BLaER1 treated with 17β-estradiol and CSF1 and Interleukin-3, amounts not matched to agents 10 nM and 100 nM (cell line): Measurements from ENCODE around the gene MSI2.

Source experiments
- H3K27ac ChIP-seq, 11 experiments: shearing (Covaris generic); formaldehyde crosslinking; 2 replicates each; pipeline ENCODE4 v1.8.1; 2022
- H3K27me3 ChIP-seq, 11 experiments: shearing (Covaris generic); formaldehyde crosslinking; 2 replicates each; pipeline ENCODE4 v1.8.1; 2022
- H3K36me3 ChIP-seq, 11 experiments: shearing (Covaris generic); formaldehyde crosslinking; 2 replicates each; pipeline ENCODE4 v1.8.1; 2022
- H3K4me1 ChIP-seq, 10 experiments: shearing (Covaris generic); formaldehyde crosslinking; 2 replicates each; pipeline ENCODE4 v1.8.1; 2022
- H3K4me2 ChIP-seq, 11 experiments: shearing (Covaris generic); formaldehyde crosslinking; 2 replicates each; pipeline ENCODE4 v1.8.1; 2022
- H3K4me3 ChIP-seq, 10 experiments: shearing (Covaris generic); formaldehyde crosslinking; 2 replicates each; pipeline ENCODE4 v1.8.1; 2022
- H3K9ac ChIP-seq, 11 experiments: shearing (Covaris generic); formaldehyde crosslinking; 2 replicates each; pipeline ENCODE4 v1.8.1; 2022
- H3K9me3 ChIP-seq, 11 experiments: shearing (Covaris generic); formaldehyde crosslinking; replicated peaks in 1 of 11; 2 replicates each; pipeline ENCODE4 v1.8.1; 2022
- H4K20me1 ChIP-seq, 11 experiments: shearing (Covaris generic); formaldehyde crosslinking; 2 replicates each; pipeline ENCODE4 v1.8.1; 2022
- Cebpa-rat ChIP-seq, 11 experiments: shearing (Covaris generic); IDR thresholded peaks; 2 replicates each; pipeline ENCODE4 v1.8.1; 2022

Gene MSI2

GRCh38 chr17:57384219-57384618 is 127.9 kb downstream of the MSI2 start:
- peaks cover 36 to 77% (median 58%) of the 10 kb centered on the region in 11 experiments for H3K9me3 ChIP-seq
- H3K4me1 ChIP-seq = peaks cover 6 to 14% (median 11%) of the 10 kb centered on the region in 10 experiments; a peak in 19 of 20 replicates
- no peak overlapping the region for H3K4me2 ChIP-seq
- no peaks in the 10 kb centered on the region for H3K27me3 ChIP-seq
- H3K4me3 ChIP-seq = no peak overlapping the region
- no peak for TF ChIP-seq Cebpa-rat (IDR thresholded peaks at IDR 0.05)
- H4K20me1 ChIP-seq = peaks cover 0 to 62% (median 0%) of the 10 kb centered on the region in 11 experiments; a peak in 3 of 22 replicates
- H3K36me3 ChIP-seq = peaks cover 0 to 98% (median 84%) of the 10 kb centered on the region in 11 experiments; a peak in 18 of 22 replicates
- H3K9ac ChIP-seq = no peak overlapping the region
- H3K27ac ChIP-seq = no peak overlapping the region

- peaks cover 0 to 100% (median 92%) of the 10 kb centered on the region in 11 experiments; a peak in 19 of 22 replicates for H3K36me3 ChIP-seq
- no peak overlapping the region for H3K9ac ChIP-seq
- no peak overlapping the region for H3K4me3 ChIP-seq
- TF ChIP-seq Cebpa-rat (IDR thresholded peaks at IDR 0.05) = no peak
- H4K20me1 ChIP-seq = peaks cover 0 to 59% (median 0%) of the 10 kb centered on the region in 11 experiments; a peak in 3 of 22 replicates
- peaks cover 36 to 92% (median 76%) of the 10 kb centered on the region in 11 experiments for H3K9me3 ChIP-seq
- H3K4me2 ChIP-seq = no peak overlapping the region
- no peak overlapping the region for H3K27ac ChIP-seq
- no peaks in the 10 kb centered on the region for H3K27me3 ChIP-seq
- H3K4me1 ChIP-seq = no peaks in the 10 kb centered on the region; a peak in 1 of 20 replicates
Observed at GRCh38 chr17:57385975-57386374, 129.7 kb downstream of the MSI2 start.

GRCh38 chr17:57387575-57387974 is 131.3 kb downstream of the MSI2 start:
- Histone ChIP-seq H3K4me3 (no peak overlapping the region), H3K4me1 (no peaks in the 10 kb centered on the region; a peak in 1 of 20 replicates), H3K9ac (no peak overlapping the region), H4K20me1 (peaks cover 0 to 50% (median 0%) of the 10 kb centered on the region in 11 experiments; a peak in 3 of 22 replicates), H3K27me3 (no peaks in the 10 kb centered on the region), H3K27ac (no peak overlapping the region), H3K36me3 (peaks cover 0 to 100% (median 92%) of the 10 kb centered on the region in 11 experiments; a peak in 20 of 22 replicates), H3K4me2 (no peak overlapping the region), H3K9me3 (peaks cover 48 to 100% (median 91%) of the 10 kb centered on the region in 11 experiments)
- TF ChIP-seq Cebpa-rat (IDR thresholded peaks at IDR 0.05) = no peak

- Histone ChIP-seq H4K20me1 (peaks cover 0 to 50% (median 0%) of the 10 kb centered on the region in 11 experiments; a peak in 3 of 22 replicates), H3K9ac (no peak overlapping the region), H3K27me3 (no peaks in the 10 kb centered on the region), H3K36me3 (peaks cover 5 to 100% (median 92%) of the 10 kb centered on the region in 11 experiments; a peak in 21 of 22 replicates), H3K4me3 (no peak overlapping the region), H3K4me1 (no peaks in the 10 kb centered on the region), H3K27ac (no peak overlapping the region), H3K4me2 (no peak overlapping the region), H3K9me3 (peaks cover 55 to 100% (median 92%) of the 10 kb centered on the region in 11 experiments)
- no peak for TF ChIP-seq Cebpa-rat (IDR thresholded peaks at IDR 0.05)
Observed at GRCh38 chr17:57388131-57388725, 131.9 kb downstream of the MSI2 start.

GRCh38 chr17:57389473-57389872 is 133.2 kb downstream of the MSI2 start:
- no peak for TF ChIP-seq Cebpa-rat (IDR thresholded peaks at IDR 0.05)
- Histone ChIP-seq H4K20me1 (peaks cover 0 to 56% (median 0%) of the 10 kb centered on the region in 11 experiments; a peak in 4 of 22 replicates), H3K27ac (no peak overlapping the region), H3K9me3 (peaks cover 55 to 97% (median 89%) of the 10 kb centered on the region in 11 experiments), H3K4me2 (no peak overlapping the region), H3K36me3 (peaks cover 7 to 100% (median 95%) of the 10 kb centered on the region in 11 experiments; a peak in 21 of 22 replicates), H3K27me3 (no peaks in the 10 kb centered on the region; a peak in 1 of 22 replicates), H3K4me3 (no peak overlapping the region), H3K4me1 (no peaks in the 10 kb centered on the region; a peak in 1 of 20 replicates), H3K9ac (no peak overlapping the region)

GRCh38 chr17:57391076-57391825 is 134.9 kb downstream of the MSI2 start:
- Histone ChIP-seq H3K36me3 (peaks cover 7 to 100% (median 91%) of the 10 kb centered on the region in 11 experiments; a peak in 21 of 22 replicates), H3K9ac (no peak overlapping the region), H3K27ac (no peak overlapping the region), H3K4me3 (no peak overlapping the region), H3K27me3 (no peaks in the 10 kb centered on the region; a peak in 1 of 22 replicates), H4K20me1 (peaks cover 0 to 63% (median 0%) of the 10 kb centered on the region in 11 experiments; a peak in 6 of 22 replicates), H3K9me3 (peaks cover 50 to 81% (median 74%) of the 10 kb centered on the region in 11 experiments), H3K4me1 (peaks cover 0 to 8% (median 0%) of the 10 kb centered on the region in 10 experiments; a peak in 1 of 20 replicates), H3K4me2 (no peak overlapping the region)
- TF ChIP-seq Cebpa-rat (IDR thresholded peaks at IDR 0.05) = no peak

GRCh38 chr17:57391857-57392471 is 135.6 kb downstream of the MSI2 start:
- peaks cover 0 to 8% (median 0%) of the 10 kb centered on the region in 10 experiments; a peak in 1 of 20 replicates for H3K4me1 ChIP-seq
- H3K4me2 ChIP-seq = no peak overlapping the region
- H4K20me1 ChIP-seq = peaks cover 0 to 63% (median 0%) of the 10 kb centered on the region in 11 experiments; a peak in 6 of 22 replicates
- peaks cover 7 to 100% (median 89%) of the 10 kb centered on the region in 11 experiments; a peak in 21 of 22 replicates for H3K36me3 ChIP-seq
- TF ChIP-seq Cebpa-rat (IDR thresholded peaks at IDR 0.05) = no peak
- H3K9me3 ChIP-seq = peaks cover 43 to 74% (median 67%) of the 10 kb centered on the region in 11 experiments
- H3K27me3 ChIP-seq = no peaks in the 10 kb centered on the region; a peak in 1 of 22 replicates
- H3K4me3 ChIP-seq = no peak overlapping the region
- no peak overlapping the region for H3K9ac ChIP-seq
- H3K27ac ChIP-seq = no peak overlapping the region

GRCh38 chr17:57393368-57393767 is 137.0 kb downstream of the MSI2 start:
- H3K27ac ChIP-seq = no peak overlapping the region
- TF ChIP-seq Cebpa-rat (IDR thresholded peaks at IDR 0.05) = no peak
- peaks cover 29 to 60% (median 53%) of the 10 kb centered on the region in 11 experiments for H3K9me3 ChIP-seq
- no peak overlapping the region; a peak in 1 of 20 replicates for H3K4me3 ChIP-seq
- peaks cover 0 to 8% (median 0%) of the 10 kb centered on the region in 10 experiments; a peak in 1 of 20 replicates for H3K4me1 ChIP-seq
- H3K4me2 ChIP-seq = no peak overlapping the region
- H4K20me1 ChIP-seq = peaks cover 0 to 64% (median 0%) of the 10 kb centered on the region in 11 experiments; a peak in 6 of 22 replicates
- no peak overlapping the region for H3K9ac ChIP-seq
- no peaks in the 10 kb centered on the region; a peak in 1 of 22 replicates for H3K27me3 ChIP-seq
- H3K36me3 ChIP-seq = peaks cover 7 to 100% (median 80%) of the 10 kb centered on the region in 11 experiments; a peak in 21 of 22 replicates
